Spinal cord (tissue), 10 donors: ENCODE data around the gene LYZL4. TPM values are rescaled to one million over a fixed set of nuclear protein-coding genes. Genes with fewer than 3 reads are reported as not detected.

ENCODE experiments used
- DNase-seq, 6 donors: peaks; one replicate each; pipeline versions ENCODE4 v3.0.0 to v3.0.0-alpha.2; 2013 to 2015; ENCODE audit warnings: low spot score in 6 of 6, low read depth in 4 of 6
- H3K27ac ChIP-seq: one replicate; pipeline ENCODE4 v1.5.1; 2013; ENCODE audit warnings: low read depth, low read length, control low read depth
- H3K27me3 ChIP-seq: one replicate; pipeline ENCODE4 v1.6.1; 2013; ENCODE audit warnings: low read length; ENCODE audit not compliant: control insufficient read depth, insufficient read depth
- H3K36me3 ChIP-seq: one replicate; pipeline ENCODE4 v1.6.1; 2013; ENCODE audit warnings: low read length; ENCODE audit not compliant: control insufficient read depth, insufficient read depth
- H3K4me1 ChIP-seq: one replicate; pipeline ENCODE4 v1.6.1; 2013; ENCODE audit warnings: low read length; ENCODE audit not compliant: control insufficient read depth, insufficient read depth
- H3K4me3 ChIP-seq: one replicate; pipeline ENCODE4 v1.5.1; 2013; ENCODE audit warnings: low read depth, low read length, control low read depth
- H3K9me3 ChIP-seq: one replicate; pipeline ENCODE4 v1.6.1; 2013; ENCODE audit warnings: low read length; ENCODE audit not compliant: control insufficient read depth, insufficient read depth
- WGBS: methylation state at CpG from one replicate; pipeline ENCODE4 v1.1.5; 2013; ENCODE audit warnings: missing lambda C conversion rate; ENCODE audit not compliant: insufficient coverage; 5-methylcytosine and 5-hydroxymethylcytosine counted together
- polyA plus RNA-seq, 2 donors: library from polyadenylated mRNA; unstranded; fragments of 120-200 nt; gene quantifications; one replicate each; pipeline ENCODE4 v1.2.1, GENCODE V29; 2013; ENCODE audit not compliant: insufficient read length in 2 of 2
- total RNA-seq, 2 donors: library from RNA; depleted of rRNA in 1 of 2; stranded (reverse); fragments of 120-200 nt in 1 of 2; fragments of >200 nt in 1 of 2; gene quantifications; one replicate each; pipeline versions ENCODE4 v1.2.3 to v1.2.4, GENCODE V29; 2013 to 2014
- donor health status: healthy.

LYZL4 gene
- total and polyA plus RNA-seq, 4 donors: not detected

DNA sequence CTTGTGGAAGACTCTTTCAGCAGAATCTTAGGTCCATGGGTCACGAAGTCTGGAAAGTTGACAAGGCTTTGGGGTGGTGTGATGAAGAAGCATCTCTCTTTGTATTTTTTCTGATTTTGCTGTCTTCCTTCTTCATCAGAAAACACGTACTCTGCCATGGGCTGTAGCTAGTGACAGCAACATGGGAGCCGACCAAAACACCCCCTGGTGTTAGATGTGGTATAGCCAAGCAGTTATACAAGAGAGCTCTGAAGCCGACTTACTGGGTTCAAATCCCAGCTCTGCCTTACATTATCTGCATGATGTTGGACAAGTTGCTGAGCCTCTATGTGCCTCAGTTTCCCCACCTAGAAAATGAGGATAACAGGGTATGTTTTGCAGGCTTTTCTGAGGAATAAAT lies 32.9 kb upstream of the LYZL4 start:
- H3K4me3 ChIP-seq: no peak overlapping the region
- no CpG with 5 or more reads among the region's 4 CpGs for WGBS
- H3K27me3 ChIP-seq: no peaks in the 10 kb centered on the region
- H3K9me3 ChIP-seq: no peaks in the 10 kb centered on the region
- no peak overlapping the region for H3K27ac ChIP-seq
- H3K36me3 ChIP-seq: no peaks in the 10 kb centered on the region
- peaks cover 6% of the 10 kb centered on the region for H3K4me1 ChIP-seq
- DNase-seq: no peak

DNA sequence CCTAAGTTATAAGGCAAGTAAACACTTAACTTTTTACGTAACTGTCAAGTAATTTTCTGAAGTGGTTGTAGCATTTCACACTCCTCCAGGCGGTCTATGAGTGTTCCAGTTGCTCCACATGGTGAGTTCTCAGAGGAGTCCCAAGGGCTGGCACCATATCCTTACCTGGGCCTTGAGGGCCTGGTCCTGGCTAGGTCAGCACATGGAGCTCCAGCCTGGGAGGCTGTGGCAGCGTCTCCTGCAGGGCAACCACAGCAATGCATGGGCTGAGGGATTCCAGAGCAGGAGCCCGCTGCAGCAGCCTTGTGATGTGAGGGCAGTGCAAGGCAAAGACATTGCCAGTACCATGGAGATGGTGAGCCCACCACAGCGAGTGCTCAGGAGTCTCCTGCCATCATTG lies 32.2 kb upstream of the LYZL4 start:
- H3K36me3 ChIP-seq: no peaks in the 10 kb centered on the region
- no peak for DNase-seq
- H3K4me3 ChIP-seq: no peak overlapping the region
- H3K4me1 ChIP-seq: peaks cover 6% of the 10 kb centered on the region
- 90% methylated on average over 5 of the region's 5 CpGs for WGBS
- no peak overlapping the region for H3K27ac ChIP-seq
- no peaks in the 10 kb centered on the region for H3K27me3 ChIP-seq
- H3K9me3 ChIP-seq: no peaks in the 10 kb centered on the region

DNA sequence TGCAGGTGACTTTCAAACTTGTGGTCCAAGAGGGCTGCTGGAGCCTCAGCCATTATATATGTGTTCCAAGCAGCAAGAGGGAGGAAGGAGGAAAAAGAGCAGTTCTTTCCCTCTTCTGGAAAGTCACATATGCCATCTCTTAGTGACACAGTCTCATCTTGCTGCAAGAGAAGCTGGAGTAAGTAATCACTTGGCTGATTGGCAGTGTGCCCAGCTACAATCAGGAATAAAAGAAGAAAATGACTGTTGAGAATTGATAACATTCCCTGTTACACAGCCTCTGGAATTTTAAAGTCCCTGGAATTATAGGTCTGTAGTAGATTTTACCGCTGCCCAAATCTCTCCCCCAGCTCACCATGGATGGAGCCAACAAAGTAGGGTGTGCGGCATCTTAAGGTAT lies 31.4 kb upstream of the LYZL4 start:
- no CpG with 5 or more reads among the region's 2 CpGs for WGBS
- H3K36me3 ChIP-seq: no peaks in the 10 kb centered on the region
- H3K27ac ChIP-seq: no peak overlapping the region
- peak in 2 of 6 donors; percentile 55 to 81 for DNase-seq
- H3K4me3 ChIP-seq: no peak overlapping the region
- peaks cover 6% of the 10 kb centered on the region for H3K4me1 ChIP-seq
- H3K27me3 ChIP-seq: no peaks in the 10 kb centered on the region
- H3K9me3 ChIP-seq: no peaks in the 10 kb centered on the region

DNA sequence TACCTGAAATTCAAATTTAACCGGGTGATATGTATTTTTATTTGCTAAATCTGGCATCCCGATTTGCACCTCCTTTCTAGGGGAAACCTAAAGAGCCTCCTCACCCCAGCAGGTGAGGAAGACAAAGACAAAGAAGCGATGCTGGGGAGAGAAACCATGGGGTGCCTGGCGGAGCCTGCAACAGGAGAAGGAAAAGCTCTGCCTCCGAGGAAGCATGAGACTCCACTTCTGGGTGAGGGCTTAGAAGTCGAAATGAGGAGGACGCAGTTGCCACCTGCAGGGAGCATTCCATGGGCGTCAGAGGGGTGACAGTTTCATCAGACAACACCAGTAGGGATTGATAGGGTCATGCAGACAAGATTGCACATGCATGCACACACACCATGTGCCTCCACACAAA lies 30.5 kb upstream of the LYZL4 start:
- WGBS: 50% methylated on average over 6 of the region's 8 CpGs
- Histone ChIP-seq H3K36me3 (no peaks in the 10 kb centered on the region), H3K4me3 (no peak overlapping the region), H3K27me3 (no peaks in the 10 kb centered on the region), H3K9me3 (no peaks in the 10 kb centered on the region), H3K27ac (no peak overlapping the region), H3K4me1 (peaks cover 6% of the 10 kb centered on the region)
- no peak for DNase-seq

DNA sequence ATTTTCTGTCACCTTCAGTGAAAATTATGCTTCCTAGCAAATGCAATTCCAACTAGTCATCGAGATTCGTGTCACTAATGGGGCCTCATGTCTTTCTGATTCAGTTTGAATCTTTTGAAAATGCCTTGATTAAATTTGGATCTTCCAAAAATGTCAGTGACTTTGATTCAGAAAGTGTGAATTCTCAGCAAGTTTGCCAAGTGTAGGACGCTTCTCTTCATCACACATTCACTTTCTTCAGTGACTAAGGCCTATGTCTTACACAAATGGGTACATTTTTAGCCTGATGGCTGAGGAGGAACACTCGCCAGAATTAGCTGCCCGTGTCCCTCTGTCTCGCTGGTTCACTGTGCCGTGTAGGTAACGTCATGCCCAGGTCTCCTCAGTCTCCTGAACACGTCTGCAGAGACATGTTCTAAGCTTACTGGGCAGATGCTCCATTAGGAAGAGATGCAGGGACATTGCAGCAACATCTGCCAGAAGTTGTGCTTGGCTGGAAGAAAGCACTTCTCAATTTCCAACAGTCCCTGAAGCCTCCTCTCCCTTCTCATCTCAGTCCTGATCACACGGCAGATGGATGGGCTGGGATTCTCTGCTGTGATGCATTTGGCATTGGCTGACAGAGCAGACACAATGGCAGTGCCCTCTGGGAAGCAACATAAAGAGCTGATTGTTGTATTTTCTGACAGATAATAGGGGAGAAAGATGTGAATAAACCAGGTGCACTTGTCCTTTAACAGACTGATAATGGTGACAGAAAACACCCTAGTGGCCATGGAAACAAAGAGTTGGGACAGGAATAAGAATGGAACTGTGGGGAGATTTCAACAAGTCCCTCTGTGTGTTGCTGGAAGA lies 29.1 kb upstream of the LYZL4 start:
- H3K36me3 ChIP-seq: no peaks in the 10 kb centered on the region
- no peaks in the 10 kb centered on the region for H3K9me3 ChIP-seq
- WGBS: 83% methylated on average over 7 of the region's 10 CpGs
- H3K27ac ChIP-seq: no peak overlapping the region
- H3K4me1 ChIP-seq: peaks cover 6% of the 10 kb centered on the region
- H3K4me3 ChIP-seq: no peak overlapping the region
- no peaks in the 10 kb centered on the region for H3K27me3 ChIP-seq
- DNase-seq: peak in 4 of 6 donors; percentile 23 to 92 (median 42)

DNA sequence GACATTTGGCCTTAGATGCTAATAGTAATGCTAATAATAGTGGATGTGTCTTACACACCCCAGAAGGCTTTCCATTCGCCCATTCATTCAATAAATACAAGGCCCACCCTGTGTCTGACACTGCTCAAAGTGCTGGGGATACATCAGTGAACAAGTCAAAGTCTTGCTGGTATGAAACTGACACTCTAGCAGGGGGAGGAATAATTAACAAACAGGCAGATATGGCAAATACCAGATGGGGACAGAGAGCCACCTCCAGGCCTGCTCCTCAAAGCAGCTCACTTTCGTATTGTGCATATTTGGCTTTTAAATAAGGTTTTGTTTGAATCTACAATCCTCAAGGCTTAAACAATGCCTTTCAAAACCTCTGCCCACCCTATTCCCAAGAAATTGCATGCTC lies 28.3 kb upstream of the LYZL4 start:
- no peaks in the 10 kb centered on the region for H3K27me3 ChIP-seq
- no peaks in the 10 kb centered on the region for H3K9me3 ChIP-seq
- no peak overlapping the region for H3K27ac ChIP-seq
- no CpG with 5 or more reads among the region's 2 CpGs for WGBS
- H3K36me3 ChIP-seq: no peaks in the 10 kb centered on the region
- H3K4me3 ChIP-seq: no peak overlapping the region
- H3K4me1 ChIP-seq: peaks cover 6% of the 10 kb centered on the region
- DNase-seq: peak in 1 of 6 donors; percentile 9

DNA sequence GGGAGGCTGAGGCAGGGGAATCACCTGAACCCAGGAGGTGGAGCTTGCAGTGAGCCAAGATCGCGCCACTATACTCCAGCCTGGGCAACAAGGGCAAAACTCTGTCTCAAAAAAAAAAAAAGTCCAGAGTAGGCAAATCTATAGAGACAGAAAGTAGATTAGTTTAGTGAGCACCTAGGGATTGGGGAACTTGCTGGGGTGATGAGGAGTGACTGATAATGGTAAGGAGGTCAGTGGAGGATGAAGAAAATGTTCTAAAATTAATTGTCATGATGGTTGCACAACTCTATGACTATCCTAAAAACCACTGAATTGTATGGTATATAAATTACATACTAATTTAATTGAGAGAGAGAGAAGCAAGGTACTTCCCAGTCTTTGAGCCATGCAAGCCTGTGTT lies 27.8 kb upstream of the LYZL4 start:
- Histone ChIP-seq H3K27ac (no peak overlapping the region), H3K36me3 (no peaks in the 10 kb centered on the region), H3K27me3 (no peaks in the 10 kb centered on the region), H3K9me3 (no peaks in the 10 kb centered on the region), H3K4me1 (peaks cover 6% of the 10 kb centered on the region), H3K4me3 (no peak overlapping the region)
- 92% methylated on average over 2 of the region's 2 CpGs for WGBS
- peak in 1 of 6 donors; percentile 26 for DNase-seq

DNA sequence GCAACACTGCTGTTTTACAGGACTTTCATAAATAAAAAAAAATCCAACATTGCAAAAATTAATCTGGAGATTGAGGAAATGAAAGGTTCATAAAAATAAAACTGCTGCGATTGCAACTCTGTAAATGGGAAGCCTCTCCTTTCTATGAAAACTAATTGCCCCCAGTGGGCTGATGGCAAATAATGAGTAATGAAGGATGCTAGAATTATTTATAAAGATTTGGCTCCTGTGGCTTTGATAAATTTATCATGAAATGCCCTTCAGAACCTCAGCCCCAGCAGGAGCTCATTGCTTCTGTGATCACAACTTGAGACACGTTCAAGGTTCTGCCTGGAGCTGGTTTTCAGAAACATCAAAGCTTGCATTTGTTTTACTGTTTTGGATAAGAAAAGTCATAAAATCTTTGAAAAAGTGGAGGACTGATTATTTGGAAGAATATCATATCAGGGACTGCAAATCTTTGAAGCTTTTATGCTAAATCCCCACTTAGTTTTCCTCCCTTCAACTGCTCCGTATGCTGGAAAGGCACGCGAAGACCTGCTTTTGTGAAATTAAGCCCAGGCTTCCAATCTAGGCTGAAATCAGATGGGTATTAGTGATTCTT lies 24.5 kb upstream of the LYZL4 start:
- 60% methylated on average over 1 of the region's 5 CpGs for WGBS
- H3K27me3 ChIP-seq: no peaks in the 10 kb centered on the region
- H3K36me3 ChIP-seq: no peaks in the 10 kb centered on the region
- H3K9me3 ChIP-seq: peaks cover 1% of the 10 kb centered on the region
- peak in 1 of 6 donors; percentile 74 for DNase-seq
- no peak overlapping the region for H3K27ac ChIP-seq
- H3K4me1 ChIP-seq: no peaks in the 10 kb centered on the region
- no peak overlapping the region for H3K4me3 ChIP-seq

DNA sequence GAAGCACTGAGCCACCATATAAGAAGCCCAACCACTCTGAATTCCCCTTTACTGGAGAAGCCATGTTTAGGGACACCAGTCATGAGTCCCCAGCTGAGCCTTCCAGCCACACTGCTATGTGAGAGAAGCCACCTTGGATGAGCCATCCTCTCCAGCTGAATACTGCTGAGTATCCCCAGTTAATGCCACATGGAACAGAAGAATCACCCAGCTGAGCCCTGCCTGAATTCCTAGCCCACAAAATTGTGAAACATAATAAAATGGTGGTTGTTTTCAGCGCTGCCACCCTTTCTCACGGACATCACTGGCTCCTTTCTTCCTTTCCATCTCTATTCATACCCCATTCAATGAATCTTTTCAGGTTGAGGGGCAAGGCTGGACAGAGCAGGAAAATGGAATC lies 22.1 kb upstream of the LYZL4 start:
- no peak for DNase-seq
- Histone ChIP-seq H3K27ac (no peak overlapping the region), H3K4me3 (no peak overlapping the region), H3K4me1 (no peaks in the 10 kb centered on the region), H3K36me3 (no peaks in the 10 kb centered on the region), H3K9me3 (peaks cover 1% of the 10 kb centered on the region), H3K27me3 (no peaks in the 10 kb centered on the region)
- WGBS: 100% methylated on average over 1 of the region's 2 CpGs
